Motor neuron (in vitro differentiated cells): ENCODE measurements around the gene C6orf47. TPM values are rescaled to one million over a fixed set of nuclear protein-coding genes. Genes with fewer than 3 reads are reported as not detected.

ENCODE experiments used
- ATAC-seq, 8 experiments: fragments of 200-7000 bp; cut with Tn5 transposase; replicated peaks in 6 of 8; 2 replicates each; pipeline ENCODE4 v1.8.0; 2021; ENCODE audit warnings: mild to moderate bottlenecking in 8 of 8, moderate library complexity in 8 of 8
- H3K27ac ChIP-seq, 2 donors: fragments of 250-450 bp; sonication (Bioruptor Pico); 2 replicates each; pipeline ENCODE4 v1.9.0; 2021; ENCODE audit warnings: antibody characterized with exemption in 2 of 2, mild to moderate bottlenecking in 2 of 2, moderate library complexity in 1 of 2
- H3K4me1 ChIP-seq, 2 donors: fragments of 250-450 bp; sonication (Bioruptor Pico); replicated peaks in 1 of 2; 2 replicates each; pipeline ENCODE4 v1.6.1; 2021; ENCODE audit warnings: antibody characterized with exemption in 2 of 2, mild to moderate bottlenecking in 2 of 2, moderate library complexity in 1 of 2
- H3K4me3 ChIP-seq, 5 donors: fragments of 250-450 bp; sonication (Bioruptor Pico); 2 replicates each; pipeline ENCODE4 v1.9.0; 2021; ENCODE audit warnings: antibody characterized with exemption in 5 of 5, mild to moderate bottlenecking in 5 of 5, moderate library complexity in 4 of 5
- WGBS, 10 experiments: fragments of 450-650 bp; shearing (Covaris generic); methylation state at CpG; one replicate each; pipeline ENCODE4 v1.0.0; 2022; 5-methylcytosine and 5-hydroxymethylcytosine counted together
- in situ Hi-C, 9 experiments: fragments of 400-800 bp; cut with MboI; loops; one replicate each; pipeline ENCODE4 v1.15.0; 2021; ENCODE audit warnings: low sequenced_read_pairs in 9 of 9, low pct_unique_long_range_greater_than_20kb in 2 of 9; ENCODE audit not compliant: unreplicated experiment in 9 of 9
- total RNA-seq, 8 experiments: library from RNA; unstranded; fragments of 300-600 nt; gene quantifications; 2 replicates each; pipeline versions ENCODE4 v1.2.3 to v1.2.4, GENCODE V29; 2022

The C6orf47 gene
- total RNA-seq, 8 experiments from 2014 or later = 10.8 to 24.6 (median 15.5) TPM

- WGBS, 10 experiments = 0 to 50% (median 17%) methylated on average over 2 to 5 of the region's 40 CpGs; no CpG with 5 or more reads in 5 of the 10 experiments
- no peak overlapping the region for H3K27ac ChIP-seq
- in situ Hi-C loops = loop anchor here in 1 of 9 experiments (25.0 kb wide), 1 partner anchor 281 kb away; the partner anchor contains the start of genes DXO, NELFE and SKIC2
- peak overlapping the region in 4 of 5 donors; percentile 1 to 14 (median 8) for H3K4me3 ChIP-seq
- peak; percentile 9 to 67 (median 18) for ATAC-seq
- H3K4me1 ChIP-seq = peaks cover 17 to 22% of the 10 kb centered on the region in 2 donors
Observed at GRCh38 chr6:31681135-31681671, 20.6 kb upstream of the C6orf47 start.

- peak; percentile 59 to 87 (median 69) for ATAC-seq
- Histone ChIP-seq H3K27ac (no peak within 1 kb of the TSS), H3K4me1 (peaks cover 17 to 22% of the 10 kb centered on the region in 2 donors), H3K4me3 (peak within 1 kb of the TSS in 4 of 5 donors; percentile 1 to 14 (median 8))
- in situ Hi-C loops = loop anchor here in 1 of 9 experiments (25.0 kb wide), 1 partner anchor 282 kb away; the partner anchor contains the start of genes DXO, NELFE and SKIC2
- WGBS, 10 experiments = 0 to 40% (median 0%) methylated on average over 4 to 11 of the region's 17 CpGs; no CpG with 5 or more reads in 1 of the 10 experiments
Observed at GRCh38 chr6:31680226-31681134, 19.9 kb upstream of the C6orf47 start, which contains the start of gene LY6G5C. LY6G5C (minus strand) TSS chr6:31681067; CDS start chr6:31680373, 694 bp downstream.

- H3K27ac ChIP-seq = no peak overlapping the region
- in situ Hi-C loops = loop anchor here in 1 of 9 experiments (25.0 kb wide), 1 partner anchor 284 kb away; the partner anchor contains the start of genes DXO, NELFE and SKIC2
- no peak for ATAC-seq
- peaks cover 6 to 10% of the 10 kb centered on the region in 2 donors for H3K4me1 ChIP-seq
- WGBS, 10 experiments = 30 to 100% (median 78%) methylated on average over 1 to 8 of the region's 8 CpGs; no CpG with 5 or more reads in 2 of the 10 experiments
- no peak overlapping the region for H3K4me3 ChIP-seq
Observed at GRCh38 chr6:31677955-31678354, 17.4 kb upstream of the C6orf47 start.

GRCh38 chr6:31676904-31677303, 16.3 kb upstream of the C6orf47 start:
- WGBS, 10 experiments = 0 to 86% (median 52%) methylated on average over 1 to 6 of the region's 6 CpGs; no CpG with 5 or more reads in 2 of the 10 experiments
- in situ Hi-C loops = loop anchor here in 1 of 9 experiments (25.0 kb wide), 1 partner anchor 285 kb away; the partner anchor contains the start of genes DXO, NELFE and SKIC2
- no peak overlapping the region for H3K4me3 ChIP-seq

GRCh38 chr6:31676322-31676903, 15.8 kb upstream of the C6orf47 start:
- Histone ChIP-seq H3K27ac (no peak overlapping the region), H3K4me3 (no peak overlapping the region), H3K4me1 (peaks cover 0 to 6% of the 10 kb centered on the region in 2 donors)
- in situ Hi-C loops = loop anchor here in 1 of 9 experiments (25.0 kb wide), 1 partner anchor 286 kb away; the partner anchor contains the start of genes DXO, NELFE and SKIC2
- WGBS, 10 experiments = 43 to 100% (median 75%) methylated on average over 1 to 2 of the region's 4 CpGs; no CpG with 5 or more reads in 6 of the 10 experiments
- no peak for ATAC-seq

More at GRCh38 chr6:31676904-31677303, 16.3 kb upstream of the C6orf47 start:
- Histone ChIP-seq H3K4me1 (peaks cover 0 to 8% of the 10 kb centered on the region in 2 donors), H3K27ac (no peak overlapping the region)
- no peak for ATAC-seq

- Histone ChIP-seq H3K27ac (no peak within 1 kb of the TSS), H3K4me1 (peaks cover 0 to 9% of the 10 kb centered on the region in 2 donors), H3K4me3 (no peak within 1 kb of the TSS)
- no peak for ATAC-seq
- in situ Hi-C loops = loop anchor here in 1 of 9 experiments (25.0 kb wide), 1 partner anchor 168 kb away; the partner anchor contains the start of gene HSPA1B
- 43 to 100% (median 88%) methylated on average over 2 to 5 of the region's 8 CpGs; no CpG with 5 or more reads in 3 of the 10 experiments for WGBS, 10 experiments
Observed at GRCh38 chr6:31669676-31670075, 9.1 kb upstream of the C6orf47 start, which contains the start of gene LY6G5B. LY6G5B (plus strand) TSS chr6:31669976; CDS start chr6:31670951, 975 bp downstream.

GRCh38 chr6:31666337-31666965, 5.9 kb upstream of the C6orf47 start:
- Histone ChIP-seq H3K4me3 (peak overlapping the region; percentile 60 to 93 (median 84)), H3K27ac (peak overlapping the region; percentile 52 to 86), H3K4me1 (peaks cover 7 to 19% of the 10 kb centered on the region in 2 donors)
- in situ Hi-C loops = loop anchor here in 1 of 9 experiments (25.0 kb wide), 1 partner anchor 171 kb away; the partner anchor contains the start of gene HSPA1B
- peak in 2 of 8 experiments; percentile 5 to 10 for ATAC-seq
- 0 to 20% (median 4%) methylated on average over 1 to 9 of the region's 15 CpGs; no CpG with 5 or more reads in 3 of the 10 experiments for WGBS, 10 experiments

- peak; percentile 69 to 89 (median 83) for ATAC-seq
- WGBS, 10 experiments = 0% methylated on average over 2 to 7 of the region's 63 CpGs; no CpG with 5 or more reads in 8 of the 10 experiments
- in situ Hi-C loops = loop anchor here in 1 of 9 experiments (25.0 kb wide), 1 partner anchor 172 kb away; the partner anchor contains the start of gene HSPA1B
- Histone ChIP-seq H3K27ac (peak within 1 kb of the TSS; percentile 93 to 96), H3K4me3 (peak within 1 kb of the TSS; percentile 60 to 93 (median 84)), H3K4me1 (peaks cover 11 to 19% of the 10 kb centered on the region in 2 donors)
Observed at GRCh38 chr6:31665501-31666336, 5.1 kb upstream of the C6orf47 start, which contains the start of gene CSNK2B. CSNK2B (plus strand) TSS chr6:31666080; CDS start chr6:31666832, 752 bp downstream.

GRCh38 chr6:31664790-31665500, 4.4 kb upstream of the C6orf47 start, which contains the start of gene GPANK1:
GPANK1 (minus strand) TSS chr6:31664997; CDS start chr6:31664478, 519 bp downstream.
- ATAC-seq = peak; percentile 15 to 47 (median 39)
- peak within 1 kb of the TSS; percentile 60 to 93 (median 84) for H3K4me3 ChIP-seq
- in situ Hi-C loops = loop anchor here in 1 of 9 experiments (25.0 kb wide), 1 partner anchor 172 kb away; the partner anchor contains the start of gene HSPA1B
- peak within 1 kb of the TSS; percentile 93 to 96 for H3K27ac ChIP-seq
- WGBS, 10 experiments = 0 to 3% (median 0%) methylated on average over 6 to 23 of the region's 39 CpGs; no CpG with 5 or more reads in 3 of the 10 experiments
- peaks cover 11 to 19% of the 10 kb centered on the region in 2 donors for H3K4me1 ChIP-seq
